GM12878 (cell line): ENCODE data around the gene DAGLA. TPM values are rescaled to one million over a fixed set of nuclear protein-coding genes. Genes with fewer than 3 reads are reported as not detected.

Source experiments
- ATAC-seq: fragments of 200-7000 bp; cut with Tn5 transposase; 3 replicates; pipeline ENCODE4 v1.9.1; 2020; ENCODE audit warnings: mild to moderate bottlenecking, moderate library complexity
- BruUV-seq: library from RNA; stranded (reverse); fragments of 400-500 nt; replicated peaks from 2 replicates; lab custom pipeline; 2021; lab: Mats Ljungman, UMichigan
- CTCF ChIA-PET: fragments of 300-600 bp; sonication (Branson Sonifier 250); formaldehyde crosslinking; extraction: SDS; loops from one replicate; lab custom pipeline; 2021; ENCODE audit warnings: inconsistent platforms; lab: Yijun Ruan, JAX
- POLR2A ChIA-PET: fragments of 350-600 bp; formaldehyde crosslinking; extraction: SDS; loops from one replicate; lab custom pipeline; 2021; ENCODE audit warnings: inconsistent platforms; lab: Charles Lee
- RAD21 ChIA-PET: fragments of 300-600 bp; sonication (Branson Sonifier 250); formaldehyde crosslinking; loops from one replicate; lab custom pipeline; 2023; ENCODE audit warnings: antibody characterized with exemption; ENCODE audit not compliant: unreplicated experiment; lab: Charles Lee
- SMC1A ChIA-PET: fragments of 300-600 bp; sonication (Branson Sonifier 250); formaldehyde crosslinking; loops from one replicate; lab custom pipeline; 2023; ENCODE audit not compliant: unreplicated experiment, uncharacterized antibody; lab: Charles Lee
- DNase-seq: peaks from one replicate; pipeline ENCODE4 v3.0.0-alpha.2; 2011; ENCODE audit warnings: low read depth, low spot score
- FAIRE-seq: peaks from 3 replicates; lab custom pipeline; 2011; peaks lifted over from hg19 to GRCh38; lab: Jason Lieb, UNC
- H2AFZ ChIP-seq: 2 replicates; pipeline ENCODE4 v1.6.0; 2011; ENCODE audit warnings: low read depth, low read length, control low read depth; ENCODE audit not compliant: control insufficient read depth
- H3K27ac ChIP-seq: 2 replicates; pipeline ENCODE4 v1.5.1; 2011; ENCODE audit warnings: control low read depth; ENCODE audit not compliant: control insufficient read depth, insufficient read depth
- H3K27me3 ChIP-seq, 2 experiments: replicated peaks in 1 of 2; 2 replicates each; pipeline versions ENCODE4 v1.6.0 to v1.6.1; 2011; ENCODE audit warnings: low read length in 1 of 2; ENCODE audit not compliant: control insufficient read depth in 2 of 2, insufficient read depth in 2 of 2
- H3K36me3 ChIP-seq, 2 experiments: 2 replicates each; pipeline ENCODE4 v1.5.1; 2011; ENCODE audit warnings: low read length in 1 of 2; ENCODE audit not compliant: control insufficient read depth in 2 of 2, insufficient read depth in 2 of 2
- H3K4me1 ChIP-seq: 2 replicates; pipeline ENCODE4 v1.6.1; 2011; ENCODE audit warnings: mild to moderate bottlenecking, low read length, moderate library complexity, mixed read lengths; ENCODE audit not compliant: control insufficient read depth, insufficient read depth
- H3K4me2 ChIP-seq: 2 replicates; pipeline ENCODE4 v1.6.0; 2011; ENCODE audit warnings: control low read depth; ENCODE audit not compliant: control insufficient read depth, insufficient read depth
- H3K4me3 ChIP-seq: fragments of 200-600 bp; sonication (generic); 2 replicates; pipeline ENCODE4 v1.5.1; 2016
- H3K79me2 ChIP-seq: 2 replicates; pipeline ENCODE4 v1.6.0; 2011; ENCODE audit warnings: low read length; ENCODE audit not compliant: control insufficient read depth, insufficient read depth
- H3K9ac ChIP-seq: 2 replicates; pipeline ENCODE4 v1.8.0; 2011; ENCODE audit warnings: low read length, control low read depth, mixed read lengths; ENCODE audit not compliant: control insufficient read depth, insufficient read depth
- H3K9me3 ChIP-seq: replicated peaks from 3 replicates; pipeline ENCODE4 v1.5.1; 2011; ENCODE audit warnings: mild to moderate bottlenecking, low read length; ENCODE audit not compliant: control insufficient read depth, insufficient read depth
- H4K20me1 ChIP-seq: 2 replicates; pipeline ENCODE4 v1.6.0; 2011; ENCODE audit not compliant: control insufficient read depth, insufficient read depth
- FOS ChIP-seq: IDR thresholded peaks from 3 replicates; pipeline ENCODE4 v1.6.1; 2011; ENCODE audit warnings: borderline replicate concordance; ENCODE audit not compliant: insufficient read length; ENCODE audit errors: extremely low read depth
- JUNB ChIP-seq: IDR thresholded peaks from 2 replicates; pipeline ENCODE4 v1.6.1; 2016; ENCODE audit warnings: antibody characterized with exemption, mild to moderate bottlenecking
- NFYA ChIP-seq: IDR thresholded peaks from 2 replicates; pipeline ENCODE4 v1.6.1; 2011; ENCODE audit warnings: low read depth, mild to moderate bottlenecking, low read length, improper control_type of control experiment, borderline replicate concordance
- SMC3 ChIP-seq: IDR thresholded peaks from 2 replicates; pipeline ENCODE4 v1.6.1; 2011; ENCODE audit warnings: low read length, improper control_type of control experiment, borderline replicate concordance
- SUPT20H ChIP-seq: IDR thresholded peaks from 2 replicates; pipeline ENCODE4 v1.6.1; 2011; ENCODE audit warnings: low read depth, mild to moderate bottlenecking, low read length, moderate library complexity, borderline replicate concordance; ENCODE audit not compliant: control insufficient read depth
- WGBS: methylation state at CpG from one replicate; pipeline ENCODE4 v1.1.6; 2016; ENCODE audit warnings: low lambda C conversion rate; ENCODE audit not compliant: insufficient replicate concordance, insufficient coverage; ENCODE audit errors: missing lambda C conversion rate; 5-methylcytosine and 5-hydroxymethylcytosine counted together
- in situ Hi-C: fragments of 300-500 bp; cut with MboI; formaldehyde crosslinking; loops from 9 replicates; pipeline ENCODE4 v1.14.3; 2018; ENCODE audit warnings: mixed read lengths
- intact Hi-C: fragments of 100-400 bp; cut with micrococcal nuclease; formaldehyde crosslinking; loops from one replicate; pipeline ENCODE4 v1.14.2; 2022; ENCODE audit not compliant: unreplicated experiment
- polyA plus RNA-seq, 11 experiments: library from polyadenylated mRNA; depleted of rRNA in 4 of 11; unstranded in 6 of 11; stranded (reverse) in 5 of 11; fragments of >200 nt; fragmentation: Nextera tagmentation in 4 of 11; fragmentation: Illumina TruSeq in 1 of 11; extraction: Ambion mirVana in 4 of 11; extraction: Trizol in 1 of 11; gene quantifications; 1 replicate in 1 of 11; 2 replicates in 10 of 11; pipeline versions ENCODE4 v1.2.1 to v1.2.3, GENCODE V29; 2011 to 2016; ENCODE audit warnings: inconsistent platforms in 2 of 11, missing spikeins in 2 of 11, low read depth in 1 of 11
- total RNA-seq, 4 experiments: library from RNA; depleted of rRNA in 3 of 4; stranded (reverse); fragments of >200 nt in 3 of 4; fragmentation: Illumina TruSeq in 1 of 4; extraction: Trizol in 1 of 4; gene quantifications; 2 replicates each; pipeline versions ENCODE4 v1.2.1 to v1.2.3, GENCODE V29; 2013 to 2021
- TF ChIP-seq, protein P1 (sequence below): IDR thresholded peaks from 2 replicates; pipeline ENCODE4 v1.6.1; 2011; ENCODE audit warnings: borderline replicate concordance, low read depth, mild to moderate bottlenecking, moderate library complexity, low read length; ENCODE audit not compliant: insufficient read depth, poor library complexity, severe bottlenecking
- TF ChIP-seq, protein P2 (sequence below): IDR thresholded peaks from 2 replicates; pipeline ENCODE4 v1.6.1; 2012; ENCODE audit warnings: low read depth, low read length, improper control_type of control experiment

The DAGLA gene
- total and polyA plus RNA-seq, 10 of the 15 experiments (the other 5 are each of a cell fraction or from before 2014, with no cell fraction given), result 0.05 TPM; not detected in 9

DNA sequence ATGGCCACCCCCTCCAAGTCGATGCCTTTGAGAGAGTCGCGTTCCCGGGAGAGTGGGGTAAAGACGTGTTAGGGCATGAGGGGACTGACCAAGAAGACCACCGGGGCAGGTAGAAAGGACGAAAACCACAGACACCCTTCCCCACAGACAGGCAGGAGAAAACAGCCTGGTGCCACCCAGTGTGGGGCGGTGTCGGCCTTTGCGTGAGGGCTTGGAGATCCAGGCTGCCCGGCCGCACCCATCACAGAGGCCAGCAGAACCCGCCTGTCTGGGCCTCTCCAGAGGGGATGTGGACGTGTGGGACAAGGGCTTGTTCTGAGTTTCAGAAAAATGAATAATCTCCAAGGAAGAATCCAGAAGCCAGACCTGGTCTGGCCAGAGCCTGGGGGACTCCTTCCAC lies 30.8 kb downstream of the DAGLA start:
- ChIA-PET RAD21 (no interaction called here), SMC1A (interaction anchor here (0.7 kb wide), 1 partner anchor 375 kb away, joined by 3 read pairs; no protein-coding TSS in a partner anchor), CTCF (no interaction called here)
- H3K79me2 ChIP-seq, result no peaks in the 10 kb centered on the region
- BruUV-seq, result no TSS peak
- WGBS, result 35% methylated on average over 14 of the region's 14 CpGs
- no peaks in the 10 kb centered on the region for H4K20me1 ChIP-seq
- H3K4me2 ChIP-seq, result no peak overlapping the region
- peaks cover 2 to 3% of the 10 kb centered on the region in 2 experiments; a peak in 3 of 4 replicates for H3K27me3 ChIP-seq
- H3K36me3 ChIP-seq, result no peaks in the 10 kb centered on the region
- no peaks in the 10 kb centered on the region for H3K9me3 ChIP-seq
- H3K4me3 ChIP-seq, result no peak overlapping the region
- no peak overlapping the region for H3K9ac ChIP-seq
- no peak for ATAC-seq
- no peak for FAIRE-seq
- TF ChIP-seq SMC3 (no peak), FOS (no peak), NFYA (no peak), JUNB (no peak), SUPT20H (no peak)
- TF ChIP-seq, protein P1, sequence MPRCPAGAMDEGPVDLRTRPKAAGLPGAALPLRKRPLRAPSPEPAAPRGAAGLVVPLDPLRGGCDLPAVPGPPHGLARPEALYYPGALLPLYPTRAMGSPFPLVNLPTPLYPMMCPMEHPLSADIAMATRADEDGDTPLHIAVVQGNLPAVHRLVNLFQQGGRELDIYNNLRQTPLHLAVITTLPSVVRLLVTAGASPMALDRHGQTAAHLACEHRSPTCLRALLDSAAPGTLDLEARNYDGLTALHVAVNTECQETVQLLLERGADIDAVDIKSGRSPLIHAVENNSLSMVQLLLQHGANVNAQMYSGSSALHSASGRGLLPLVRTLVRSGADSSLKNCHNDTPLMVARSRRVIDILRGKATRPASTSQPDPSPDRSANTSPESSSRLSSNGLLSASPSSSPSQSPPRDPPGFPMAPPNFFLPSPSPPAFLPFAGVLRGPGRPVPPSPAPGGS, result no peak
- TF ChIP-seq, protein P2, sequence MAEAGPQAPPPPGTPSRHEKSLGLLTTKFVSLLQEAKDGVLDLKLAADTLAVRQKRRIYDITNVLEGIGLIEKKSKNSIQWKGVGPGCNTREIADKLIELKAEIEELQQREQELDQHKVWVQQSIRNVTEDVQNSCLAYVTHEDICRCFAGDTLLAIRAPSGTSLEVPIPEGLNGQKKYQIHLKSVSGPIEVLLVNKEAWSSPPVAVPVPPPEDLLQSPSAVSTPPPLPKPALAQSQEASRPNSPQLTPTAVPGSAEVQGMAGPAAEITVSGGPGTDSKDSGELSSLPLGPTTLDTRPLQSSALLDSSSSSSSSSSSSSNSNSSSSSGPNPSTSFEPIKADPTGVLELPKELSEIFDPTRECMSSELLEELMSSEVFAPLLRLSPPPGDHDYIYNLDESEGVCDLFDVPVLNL, result no peak
- TF ChIP-seq, all 136 proteins: peak for 0
- no peak for DNase-seq
- Histone ChIP-seq H2AFZ (no peak overlapping the region), H3K4me1 (no peaks in the 10 kb centered on the region), H3K27ac (no peak overlapping the region)
- in situ Hi-C loops, result no loop called here
- intact Hi-C loops, result no loop called here
- POLR2A ChIA-PET, result no interaction called here
